NCI-H526 (cell line): ENCODE data around the gene OR4D9.
"Not testable (repeated sequence)": the region's sequence is repeated elsewhere in the genome, so short reads cannot be mapped to it uniquely, and the experiment has no call there.

ENCODE experiments used
- DNase-seq, 2 experiments: peaks; one replicate each; lab custom pipeline; 2025; lab: John Stamatoyannopoulos, UW

OR4D9 gene

GRCh38 chr11:59510941-59511589 is at the start of gene OR4D9:
Gene OR4D9 (plus strand): TSS chr11:59511539. CDS start chr11:59514913, 3,374 bp downstream.
- DNase-seq = no peak

- DNase-seq = no peak
These were observed 48.1 kb upstream of the OR4D9 start for GRCh38 chr11:59463190-59463641.

DNA sequence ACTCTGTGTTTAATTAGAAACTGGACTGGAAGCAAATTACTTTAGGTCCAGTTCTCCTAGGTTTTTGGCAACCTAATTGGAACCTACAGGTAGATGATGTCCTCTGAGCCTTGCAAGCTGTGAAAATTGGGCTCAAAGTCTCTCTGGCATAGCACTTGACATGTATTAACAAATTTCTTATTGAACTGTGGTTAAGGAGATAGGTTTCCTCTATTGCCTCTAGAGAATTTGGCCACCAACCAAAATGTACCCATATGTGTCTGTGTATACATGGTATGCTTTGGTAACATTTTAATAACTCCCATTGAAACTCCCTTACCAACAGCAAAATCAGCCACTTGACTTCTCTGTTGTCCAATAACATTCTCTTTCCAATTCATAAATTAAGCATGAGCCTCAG is 38.3 kb upstream of the OR4D9 start, which contains the start of gene OR4D10:
Gene OR4D10 (plus strand): TSS at position 301 of the 400 bp plus-strand sequence. CDS start 4,115 bp downstream, outside the sequence.
- no peak for DNase-seq

- DNase-seq = no peak
These were observed 36.2 kb upstream of the OR4D9 start for GRCh38 chr11:59475176-59475575.

DNA sequence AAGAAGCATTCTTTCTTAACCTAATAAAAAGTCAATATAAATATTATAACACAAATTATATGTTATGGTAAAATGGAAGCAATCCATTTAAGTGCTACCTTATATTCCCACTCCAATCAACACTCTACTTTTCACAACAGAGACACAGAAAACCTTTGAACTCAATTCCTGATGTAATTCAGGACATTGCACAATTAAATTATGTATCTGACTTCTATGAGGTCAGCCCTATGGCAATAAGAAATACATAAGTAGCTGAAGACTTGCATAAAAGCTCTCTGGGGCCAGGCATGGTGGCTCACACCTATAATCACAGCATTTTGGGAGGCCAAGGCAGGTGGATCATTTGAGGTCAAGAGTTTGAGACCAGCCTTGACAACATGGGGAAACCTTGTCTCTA is 31.4 kb upstream of the OR4D9 start:
- no peak for DNase-seq

GRCh38 chr11:59480359-59480758 is 31.0 kb upstream of the OR4D9 start:
- no peak for DNase-seq

DNA sequence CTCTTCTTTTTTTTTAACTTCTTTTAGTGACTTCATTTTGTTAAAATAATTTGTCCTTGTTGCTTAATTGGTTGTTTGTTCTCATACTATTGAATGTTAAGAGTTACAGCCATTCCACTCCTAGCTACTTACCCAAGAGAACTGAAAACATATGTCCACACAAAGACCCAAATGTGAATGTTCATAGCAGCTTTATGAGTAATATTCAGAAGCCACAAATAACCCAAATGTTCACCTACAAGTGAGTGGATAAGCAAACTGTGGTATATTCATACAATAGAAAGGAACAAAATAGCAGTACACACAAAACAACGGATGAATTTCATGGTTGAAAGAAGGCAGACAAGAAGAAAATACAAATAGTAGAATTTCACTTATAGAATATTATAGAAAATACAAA is 9.4 kb upstream of the OR4D9 start:
- no peak for DNase-seq

DNA sequence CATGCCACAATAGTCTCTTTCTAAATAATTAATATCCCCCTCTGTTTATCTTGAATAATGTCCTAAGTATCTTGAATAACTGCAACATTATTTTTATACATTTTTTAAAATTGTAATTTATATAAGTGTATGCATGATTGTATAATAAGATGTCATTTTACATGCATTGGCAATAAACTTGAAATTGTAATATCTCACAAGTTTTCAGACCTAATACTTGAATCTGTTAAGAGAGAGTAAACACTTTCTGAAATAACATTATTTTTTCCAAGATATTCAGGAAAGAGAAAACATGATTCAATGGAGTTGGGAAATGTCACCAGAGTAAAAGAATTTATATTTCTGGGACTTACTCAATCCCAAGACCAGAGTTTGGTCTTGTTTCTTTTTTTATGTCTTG is 8.1 kb upstream of the OR4D9 start, which contains the start of gene OR4D11:
Gene OR4D11 (plus strand): TSS at position 301 of the 400 bp plus-strand sequence. CDS start 0 bp downstream, at position 301.
- no peak for DNase-seq

DNA sequence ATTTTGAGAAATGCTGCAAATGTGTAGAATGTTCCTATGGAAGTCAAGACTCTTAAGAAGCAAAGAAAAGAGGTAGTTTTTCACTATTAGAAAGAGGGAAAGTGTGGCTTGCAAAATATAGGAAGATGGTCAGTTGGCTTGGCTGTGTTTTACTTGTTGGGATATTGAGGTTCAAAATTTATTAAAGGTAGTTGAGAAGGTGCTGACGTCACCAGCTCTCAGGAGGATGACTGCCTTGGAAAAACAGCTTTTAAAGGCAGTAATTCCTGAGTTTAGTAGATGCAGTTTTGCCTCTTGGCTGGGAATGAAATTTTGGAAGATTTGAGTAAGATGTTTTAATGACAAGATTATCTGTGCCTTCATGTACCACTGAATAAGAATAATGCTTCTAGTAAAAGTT is 336 bp downstream of the OR4D9 start:
- no peak for DNase-seq

GRCh38 chr11:59520139-59520538 is 8.8 kb downstream of the OR4D9 start:
- not testable (repeated sequence) for DNase-seq

GRCh38 chr11:59520741-59521140 is 9.4 kb downstream of the OR4D9 start:
- no peak for DNase-seq

- DNase-seq = peak in 1 of 2 experiments; percentile 12
These were observed 12.2 kb downstream of the OR4D9 start for GRCh38 chr11:59523541-59523940.

GRCh38 chr11:59528711-59529110 is 17.4 kb downstream of the OR4D9 start:
- no peak for DNase-seq

DNA sequence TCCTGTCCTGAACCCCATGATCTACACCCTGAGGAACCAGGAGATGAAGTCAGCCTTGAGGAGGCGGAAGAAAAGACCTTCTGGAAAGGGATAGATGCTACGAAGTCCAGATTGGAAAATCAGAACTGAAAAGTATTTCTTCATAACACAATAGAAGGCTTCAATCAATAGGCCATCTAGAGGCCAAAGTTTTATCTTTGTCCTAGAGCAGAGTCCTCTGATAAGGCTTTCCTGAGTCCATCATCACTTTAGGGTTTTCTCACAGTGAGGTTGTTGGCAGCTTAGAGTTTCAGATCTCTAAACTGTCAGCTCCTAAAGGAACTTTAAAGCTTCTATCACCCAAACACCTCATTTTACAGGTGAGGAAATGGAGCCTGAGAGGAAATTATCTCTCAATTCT is 21.3 kb downstream of the OR4D9 start:
- no peak for DNase-seq

DNA sequence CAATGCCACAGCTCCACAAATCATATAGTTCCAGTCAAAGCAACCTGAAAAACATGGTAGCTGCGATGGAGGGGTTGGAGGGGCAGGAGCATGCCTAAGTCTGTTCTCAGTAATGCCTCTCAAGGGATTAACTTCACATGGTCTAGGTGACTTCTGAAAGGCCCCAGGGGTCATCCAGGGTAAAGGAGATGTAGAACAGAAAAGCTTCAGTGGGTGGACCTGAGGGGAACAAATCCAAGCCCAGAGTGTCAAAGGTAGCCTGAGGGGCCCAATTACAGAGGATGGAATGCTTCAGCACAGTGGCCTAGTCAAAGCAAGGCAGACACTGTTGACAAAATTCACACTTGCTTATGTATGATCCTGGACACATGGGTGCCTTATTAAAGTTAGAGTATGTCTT is 23.3 kb downstream of the OR4D9 start:
- DNase-seq = no peak

DNA sequence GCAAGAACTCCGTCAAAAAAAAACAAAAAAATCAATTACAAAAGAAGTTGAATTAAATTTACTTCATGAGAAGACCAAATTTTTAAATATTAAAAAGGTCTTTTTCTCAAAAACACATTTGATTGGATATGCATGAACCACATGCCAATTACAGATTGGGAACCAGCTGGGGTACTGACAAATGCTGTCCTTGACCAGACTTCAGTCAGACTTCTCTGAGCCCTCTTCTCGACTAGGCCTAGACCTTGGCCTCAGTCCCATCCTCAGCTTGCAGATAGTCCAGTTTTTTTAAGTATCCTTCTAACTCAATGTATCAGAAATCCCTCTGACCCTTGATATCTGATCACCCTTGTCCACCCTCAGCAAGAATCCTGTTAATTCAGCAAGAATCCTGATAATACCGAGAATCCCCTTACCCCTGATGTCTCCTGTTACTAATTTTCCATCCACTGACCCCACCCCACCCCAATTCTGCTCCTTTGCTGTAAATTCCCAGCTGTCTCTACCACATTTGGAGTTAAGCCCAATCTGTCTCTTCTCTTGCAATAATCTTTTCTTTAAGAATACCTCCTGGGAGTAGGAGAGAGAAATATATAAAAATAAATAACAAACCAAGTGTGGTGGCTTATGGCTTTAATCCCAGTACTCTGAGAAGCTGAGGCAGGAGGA is 30.9 kb downstream of the OR4D9 start:
- DNase-seq = no peak

DNA sequence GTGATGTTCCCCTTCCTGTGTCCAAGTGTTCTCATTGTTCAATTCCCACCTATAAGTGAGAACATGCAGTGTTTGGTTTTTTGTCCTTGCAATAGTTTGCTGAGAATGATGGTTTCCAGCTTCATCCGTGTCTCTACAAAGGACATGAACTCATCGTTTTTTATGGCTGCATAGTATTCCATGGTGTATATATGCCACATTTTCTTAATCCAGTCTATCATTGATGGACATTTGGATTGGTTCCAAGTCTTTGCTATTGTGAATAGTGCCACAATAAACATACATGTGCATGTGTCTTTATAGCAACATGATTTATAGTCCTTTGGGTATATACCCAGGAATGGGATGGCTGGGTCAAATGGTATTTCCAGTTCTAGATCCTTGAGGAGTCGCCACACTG is 32.4 kb downstream of the OR4D9 start:
- DNase-seq = not testable (repeated sequence)

GRCh38 chr11:59544869-59545178 is 33.5 kb downstream of the OR4D9 start:
- DNase-seq = no peak

- no peak for DNase-seq
These were observed 34.1 kb downstream of the OR4D9 start for GRCh38 chr11:59545179-59546020.

DNA sequence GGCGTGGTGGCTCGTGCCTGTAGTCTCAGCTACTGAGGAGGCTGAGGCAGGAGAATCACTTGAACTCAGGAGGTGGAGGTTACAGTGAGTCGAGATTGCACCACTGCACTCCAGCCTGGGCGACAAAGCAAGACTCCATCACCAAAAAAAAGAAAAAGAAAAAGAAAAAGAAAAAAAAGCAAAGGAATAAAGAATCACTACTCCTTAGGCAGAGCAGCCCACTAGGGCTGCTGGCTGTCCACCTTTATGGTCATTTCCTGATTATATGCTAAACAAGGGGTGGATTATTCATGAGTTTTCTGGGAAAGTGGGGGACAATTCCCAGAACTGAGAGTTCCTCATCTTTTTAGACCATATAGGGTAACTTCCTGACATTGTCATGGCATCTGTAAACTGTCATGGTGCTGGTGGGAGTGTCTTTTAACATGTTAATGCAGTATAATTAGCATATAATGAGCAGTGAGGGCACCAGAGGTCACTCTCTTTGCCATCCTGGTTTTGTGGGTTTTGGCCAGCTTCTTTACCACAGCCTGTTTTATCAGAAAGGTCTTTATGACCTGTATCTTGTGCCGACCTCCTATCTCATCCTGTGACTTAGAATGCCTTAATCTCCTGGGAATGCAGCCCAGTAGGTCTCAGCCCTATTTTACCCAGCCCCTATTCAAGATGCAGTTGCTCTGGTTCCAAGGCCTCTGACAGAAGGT is 36.4 kb downstream of the OR4D9 start:
- DNase-seq = not testable (repeated sequence)

DNA sequence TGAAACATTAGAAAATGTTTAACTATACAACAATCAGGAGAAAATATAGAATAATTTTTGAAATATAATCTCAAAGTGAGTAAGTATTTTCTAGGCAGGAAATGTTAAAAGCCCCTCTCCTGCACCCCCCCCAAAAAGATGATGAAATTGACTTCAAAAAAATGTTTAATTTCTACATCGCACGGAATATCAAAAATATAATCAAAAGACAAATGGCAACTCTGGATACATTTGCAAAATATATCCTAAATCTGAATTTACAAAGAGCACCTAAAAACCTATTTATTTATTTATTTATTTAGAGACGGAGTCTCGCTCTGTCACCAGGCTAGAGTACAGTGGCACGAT is 36.9 kb downstream of the OR4D9 start:
- DNase-seq = no peak

GRCh38 chr11:59550368-59550841 is 39.1 kb downstream of the OR4D9 start:
- peak; percentile 95 to 98 for DNase-seq
